ENCODE data around the gene PROM1.

GRCh38 chr4:15964159-15964558 is 119.7 kb downstream of the PROM1 start:
- no peak for TF ChIP-seq POLR2A (IDR thresholded peaks at IDR 0.05; ENCODE audit: low read length)
- no peak for TF ChIP-seq GATA1 (IDR thresholded peaks at IDR 0.05; ENCODE audit: low read depth, low read length)
